Fibroblast of pulmonary artery (primary cell): ENCODE measurements around the gene NSD1.

Experiments
- DNase-seq: peaks from one replicate; pipeline ENCODE4 v3.0.0-alpha.2; 2010; ENCODE audit warnings: low read depth
- H3K4me3 ChIP-seq: replicated peaks from 2 replicates; pipeline ENCODE4 v1.5.1; 2011; ENCODE audit warnings: low read depth, mild to moderate bottlenecking, control low read depth, low read length, moderate library complexity
- CTCF ChIP-seq: IDR thresholded peaks from 2 replicates; pipeline ENCODE4 v1.5.1; 2011; ENCODE audit warnings: mild to moderate bottlenecking, control low read depth, low read length, inconsistent platforms; ENCODE audit errors: missing control alignments

NSD1 gene

GRCh38 chr5:177307544-177308363 lies 174.2 kb downstream of the NSD1 start:
- no peak overlapping the region for H3K4me3 ChIP-seq
- no peak for DNase-seq
- no peak for TF ChIP-seq CTCF

GRCh38 chr5:177308740-177309139 lies 175.2 kb downstream of the NSD1 start:
- TF ChIP-seq CTCF = no peak

GRCh38 chr5:177309351-177310191 lies 176.0 kb downstream of the NSD1 start:
- TF ChIP-seq CTCF = peak; percentile 96
- no peak overlapping the region for H3K4me3 ChIP-seq
- peak; percentile 75 for DNase-seq

More at GRCh38 chr5:177308740-177309139, 175.2 kb downstream of the NSD1 start:
- DNase-seq = no peak
- H3K4me3 ChIP-seq = no peak overlapping the region

- TF ChIP-seq CTCF = no peak
- DNase-seq = no peak
- peak overlapping the region; percentile 63 for H3K4me3 ChIP-seq
Measured at GRCh38 chr5:177310332-177310731, 176.8 kb downstream of the NSD1 start.

- H3K4me3 ChIP-seq = peak overlapping the region; percentile 63
- DNase-seq = peak; percentile 27
- TF ChIP-seq CTCF = no peak
Measured at GRCh38 chr5:177310757-177311391, 177.3 kb downstream of the NSD1 start.

- no peak for TF ChIP-seq CTCF
Measured at GRCh38 chr5:177311392-177311722, 177.8 kb downstream of the NSD1 start.

More at GRCh38 chr5:177311392-177311722, 177.8 kb downstream of the NSD1 start:
- DNase-seq = no peak
- peak overlapping the region; percentile 63 for H3K4me3 ChIP-seq
